SK-N-SH (cell line): ENCODE data around the gene MEPCE. TPM values are rescaled to one million over a fixed set of nuclear protein-coding genes. Genes with fewer than 3 reads are reported as not detected.

Experiments
- CTCF ChIA-PET: fragments of 300-600, 350-600 bp; formaldehyde crosslinking; extraction: SDS; loops from one replicate; lab custom pipeline; 2021; lab: Yijun Ruan, JAX
- POLR2A ChIA-PET: fragments of 350-600 bp; sonication (Branson Sonifier 250); formaldehyde crosslinking; extraction: SDS; loops from one replicate; lab custom pipeline; 2020; ENCODE audit warnings: antibody characterized with exemption, inconsistent platforms; lab: Yijun Ruan, JAX
- DNase-seq: peaks from one replicate; pipeline ENCODE4 v3.0.0; 2012
- H2AFZ ChIP-seq: fragments of 200-600 bp; sonication (generic); 2 replicates; pipeline ENCODE4 v1.8.1; 2016; ENCODE audit warnings: antibody characterized with exemption, mild to moderate bottlenecking, low read depth
- H3F3A ChIP-seq: fragments of 200-600 bp; sonication (generic); replicated peaks from 2 replicates; pipeline ENCODE3; 2016; ENCODE audit warnings: antibody characterized with exemption, mild to moderate bottlenecking; ENCODE audit not compliant: insufficient read depth
- H3K27ac ChIP-seq, 2 experiments: fragments of 200-500 bp in 1 of 2; fragments of 200-600 bp in 1 of 2; sonication (Bioruptor generic) in 1 of 2; sonication (generic), shearing (Covaris generic) in 1 of 2; 2 replicates each; pipeline versions ENCODE4 v1.5.1 to v1.6.1; 2014 to 2016; ENCODE audit warnings: low read depth in 2 of 2, inconsistent platforms in 1 of 2, low read length in 1 of 2, mild to moderate bottlenecking in 1 of 2, mixed read lengths in 1 of 2
- H3K27me3 ChIP-seq: fragments of 200-600 bp; sonication (generic), shearing (Covaris generic); 2 replicates; pipeline ENCODE4 v1.6.1; 2016; ENCODE audit warnings: mixed run types; ENCODE audit not compliant: insufficient read depth
- H3K36me3 ChIP-seq, 2 experiments: fragments of 200-500 bp in 1 of 2; fragments of 200-600 bp in 1 of 2; sonication (Bioruptor generic) in 1 of 2; sonication (generic) in 1 of 2; replicated peaks in 1 of 2; 2 replicates each; pipeline versions ENCODE3 to v1.5.1; 2014 to 2016; ENCODE audit warnings: low read length in 1 of 2, mild to moderate bottlenecking in 1 of 2; ENCODE audit not compliant: insufficient read depth in 2 of 2, control insufficient read depth in 1 of 2
- H3K4me1 ChIP-seq, 2 experiments: fragments of 200-500 bp in 1 of 2; fragments of 200-600 bp in 1 of 2; sonication (Bioruptor generic) in 1 of 2; sonication (generic), shearing (Covaris generic) in 1 of 2; 2 replicates each; pipeline versions ENCODE4 v1.5.1 to v1.6.1; 2014 to 2016; ENCODE audit warnings: low read depth in 1 of 2, low read length in 1 of 2, mixed run types in 1 of 2; ENCODE audit not compliant: insufficient read depth in 2 of 2, control insufficient read depth in 1 of 2
- H3K4me2 ChIP-seq: fragments of 200-600 bp; sonication (generic), shearing (Covaris generic); 2 replicates; pipeline ENCODE4 v1.6.1; 2017; ENCODE audit warnings: mixed run types
- H3K4me3 ChIP-seq, 2 experiments: fragments of 200-500 bp in 1 of 2; fragments of 200-600 bp in 1 of 2; sonication (Bioruptor generic) in 1 of 2; sonication (generic), shearing (Covaris generic) in 1 of 2; 2 replicates each; pipeline versions ENCODE4 v1.5.1 to v1.8.1; 2014 to 2016; ENCODE audit warnings: low read depth in 2 of 2, inconsistent platforms in 1 of 2, low read length in 1 of 2, mild to moderate bottlenecking in 1 of 2, mixed read lengths in 1 of 2, moderate library complexity in 1 of 2
- H3K79me2 ChIP-seq: fragments of 200-600 bp; sonication (generic); 2 replicates; pipeline ENCODE4 v1.8.1; 2017; ENCODE audit warnings: mild to moderate bottlenecking; ENCODE audit not compliant: insufficient read depth
- H3K9ac ChIP-seq: fragments of 200-600 bp; sonication (generic); 2 replicates; pipeline ENCODE4 v1.6.1; 2017; ENCODE audit warnings: mixed run types
- H3K9me2 ChIP-seq: fragments of 200-600 bp; sonication (generic); 2 replicates; pipeline ENCODE4 v1.6.1; 2017; ENCODE audit warnings: mixed run types
- H3K9me3 ChIP-seq: fragments of 200-600 bp; sonication (generic); 2 replicates; pipeline ENCODE4 v1.6.1; 2017; ENCODE audit warnings: mixed run types, mild to moderate bottlenecking, moderate library complexity
- H4K20me1 ChIP-seq: fragments of 200-600 bp; sonication (generic); 2 replicates; pipeline ENCODE4 v1.6.1; 2017; ENCODE audit warnings: mild to moderate bottlenecking, mixed run types; ENCODE audit not compliant: insufficient read depth
- CHD2 ChIP-seq: fragments of 150-350 bp; IDR thresholded peaks from 2 replicates; pipeline ENCODE4 v1.6.1; 2018; ENCODE audit warnings: low read length; ENCODE audit not compliant: partially characterized antibody
- EZH2phosphoT487 ChIP-seq: fragments of 200-600 bp; sonication (generic); IDR thresholded peaks from 2 replicates; pipeline ENCODE4 v1.6.1; 2017; ENCODE audit warnings: low read depth, mixed run types, mild to moderate bottlenecking, antibody characterized with exemption, moderate library complexity, borderline replicate concordance
- GATA2 ChIP-seq: sonication (generic); formaldehyde crosslinking; IDR thresholded peaks from 2 replicates; pipeline ENCODE4 v1.5.0; 2020; ENCODE audit warnings: mild to moderate bottlenecking, missing genetic modification reagents
- JUND ChIP-seq: IDR thresholded peaks from 2 replicates; pipeline ENCODE4 v1.4.0; 2012
- MAX ChIP-seq: IDR thresholded peaks from 2 replicates; pipeline ENCODE4 v1.4.0; 2012; ENCODE audit warnings: low read depth
- MEF2A ChIP-seq: IDR thresholded peaks from 2 replicates; pipeline ENCODE4 v1.4.0; 2012; ENCODE audit warnings: low read depth, borderline replicate concordance
- NRF1 ChIP-seq: IDR thresholded peaks from 2 replicates; pipeline ENCODE4 v1.6.1; 2012; ENCODE audit warnings: low read depth, mild to moderate bottlenecking, low read length
- RAD21 ChIP-seq: IDR thresholded peaks from 2 replicates; pipeline ENCODE4 v1.6.1; 2012; ENCODE audit warnings: mild to moderate bottlenecking, low read length
- RCOR1 ChIP-seq: fragments of 150-350 bp; IDR thresholded peaks from 2 replicates; pipeline ENCODE4 v1.6.1; 2017; ENCODE audit warnings: antibody characterized with exemption, low read length
- REST ChIP-seq: IDR thresholded peaks from 2 replicates; pipeline ENCODE4 v1.6.1; 2012; ENCODE audit warnings: mild to moderate bottlenecking, low read depth, low read length, moderate library complexity
- SIN3A ChIP-seq: IDR thresholded peaks from 2 replicates; pipeline ENCODE4 v1.6.1; 2012; ENCODE audit warnings: low read depth, mild to moderate bottlenecking, low read length, moderate library complexity, borderline replicate concordance
- SMC3 ChIP-seq: IDR thresholded peaks from 2 replicates; pipeline ENCODE4 v1.6.1; 2012; ENCODE audit warnings: low read depth, low read length, improper control_type of control experiment
- TAF1 ChIP-seq: IDR thresholded peaks from 2 replicates; pipeline ENCODE4 v1.6.1; 2012; ENCODE audit warnings: low read depth, mild to moderate bottlenecking, low read length, moderate library complexity, borderline replicate concordance
- TCF12 ChIP-seq: IDR thresholded peaks from 2 replicates; pipeline ENCODE4 v1.4.0; 2012
- WGBS: methylation state at CpG from one replicate; pipeline ENCODE4 v1.1.6; 2017; ENCODE audit warnings: low lambda C conversion rate; 5-methylcytosine and 5-hydroxymethylcytosine counted together
- polyA plus RNA-seq, 3 experiments: library from polyadenylated mRNA; depleted of rRNA; stranded (reverse); fragments of >200 nt; gene quantifications; 2 replicates each; pipeline ENCODE4 v1.2.3, GENCODE V29; 2012
- TF ChIP-seq, protein P1 (sequence below): IDR thresholded peaks from 2 replicates; pipeline ENCODE4 v1.4.0; 2012; ENCODE audit warnings: low read depth, borderline replicate concordance
- TF ChIP-seq, protein P2 (sequence below): IDR thresholded peaks from 2 replicates; pipeline ENCODE4; 2012

MEPCE gene
- polyA plus RNA-seq, 1 of the 3 experiments (the other 2 are of a cell fraction), result 20.2 TPM

GRCh38 chr7:100465299-100465698 is 35.7 kb downstream of the MEPCE start:
- H3K4me2 ChIP-seq, result no peak overlapping the region; the same call in 1 of the 2 replicates
- CTCF ChIA-PET, result interaction anchor here (0.6 to 11.9 kb wide), 35 partner anchors 10 to 366 kb away, joined by 3 to 398 read pairs (median 5); partner anchors contain the start of genes NYAP1, PCOLCE and TSC22D4
- WGBS, result 71% methylated on average over 8 of the region's 8 CpGs

More at GRCh38 chr7:100465299-100465698, 35.7 kb downstream of the MEPCE start:
- peaks cover 12% of the 10 kb centered on the region for H3F3A ChIP-seq
- no peak for DNase-seq
- no peaks in the 10 kb centered on the region for H3K9me3 ChIP-seq
- H3K4me3 ChIP-seq, result no peak overlapping the region
- H3K79me2 ChIP-seq, result no peaks in the 10 kb centered on the region
- no peak overlapping the region for H3K9ac ChIP-seq
- POLR2A ChIA-PET, result interaction anchor here (0.7 to 1.3 kb wide), 4 partner anchors 14 to 83 kb away, joined by 3 to 4 read pairs (median 4); partner anchors contain the start of gene TSC22D4
- H3K36me3 ChIP-seq, result no peaks in the 10 kb centered on the region
- H3K9me2 ChIP-seq, result no peaks in the 10 kb centered on the region
- no peaks in the 10 kb centered on the region for H4K20me1 ChIP-seq
- no peak overlapping the region for H2AFZ ChIP-seq
- no peaks in the 10 kb centered on the region for H3K27me3 ChIP-seq
- TF ChIP-seq, protein P1, sequence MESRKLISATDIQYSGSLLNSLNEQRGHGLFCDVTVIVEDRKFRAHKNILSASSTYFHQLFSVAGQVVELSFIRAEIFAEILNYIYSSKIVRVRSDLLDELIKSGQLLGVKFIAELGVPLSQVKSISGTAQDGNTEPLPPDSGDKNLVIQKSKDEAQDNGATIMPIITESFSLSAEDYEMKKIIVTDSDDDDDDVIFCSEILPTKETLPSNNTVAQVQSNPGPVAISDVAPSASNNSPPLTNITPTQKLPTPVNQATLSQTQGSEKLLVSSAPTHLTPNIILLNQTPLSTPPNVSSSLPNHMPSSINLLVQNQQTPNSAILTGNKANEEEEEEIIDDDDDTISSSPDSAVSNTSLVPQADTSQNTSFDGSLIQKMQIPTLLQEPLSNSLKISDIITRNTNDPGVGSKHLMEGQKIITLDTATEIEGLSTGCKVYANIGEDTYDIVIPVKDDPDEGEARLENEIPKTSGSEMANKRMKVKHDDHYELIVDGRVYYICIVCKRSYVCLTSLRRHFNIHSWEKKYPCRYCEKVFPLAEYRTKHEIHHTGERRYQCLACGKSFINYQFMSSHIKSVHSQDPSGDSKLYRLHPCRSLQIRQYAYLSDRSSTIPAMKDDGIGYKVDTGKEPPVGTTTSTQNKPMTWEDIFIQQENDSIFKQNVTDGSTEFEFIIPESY, result no peak
- TF ChIP-seq NRF1 (no peak), RCOR1 (no peak), RAD21 (no peak), GATA2 (CRISPR knock-in tag) (no peak), EZH2phosphoT487 (no peak), SMC3 (no peak), REST (no peak), CHD2 (no peak), TCF12 (no peak), SIN3A (no peak), TAF1 (no peak), MEF2A (no peak), JUND (no peak), MAX (no peak)
- TF ChIP-seq, protein P2, sequence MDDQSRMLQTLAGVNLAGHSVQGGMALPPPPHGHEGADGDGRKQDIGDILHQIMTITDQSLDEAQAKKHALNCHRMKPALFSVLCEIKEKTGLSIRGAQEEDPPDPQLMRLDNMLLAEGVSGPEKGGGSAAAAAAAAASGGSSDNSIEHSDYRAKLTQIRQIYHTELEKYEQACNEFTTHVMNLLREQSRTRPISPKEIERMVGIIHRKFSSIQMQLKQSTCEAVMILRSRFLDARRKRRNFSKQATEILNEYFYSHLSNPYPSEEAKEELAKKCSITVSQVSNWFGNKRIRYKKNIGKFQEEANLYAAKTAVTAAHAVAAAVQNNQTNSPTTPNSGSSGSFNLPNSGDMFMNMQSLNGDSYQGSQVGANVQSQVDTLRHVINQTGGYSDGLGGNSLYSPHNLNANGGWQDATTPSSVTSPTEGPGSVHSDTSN, result no peak
- peaks cover 3 to 15% of the 10 kb centered on the region in 2 experiments; a peak in 3 of 4 replicates for H3K4me1 ChIP-seq
- H3K27ac ChIP-seq, result no peak overlapping the region
